ENCODE data around the gene DDX51.

Gene DDX51

DNA sequence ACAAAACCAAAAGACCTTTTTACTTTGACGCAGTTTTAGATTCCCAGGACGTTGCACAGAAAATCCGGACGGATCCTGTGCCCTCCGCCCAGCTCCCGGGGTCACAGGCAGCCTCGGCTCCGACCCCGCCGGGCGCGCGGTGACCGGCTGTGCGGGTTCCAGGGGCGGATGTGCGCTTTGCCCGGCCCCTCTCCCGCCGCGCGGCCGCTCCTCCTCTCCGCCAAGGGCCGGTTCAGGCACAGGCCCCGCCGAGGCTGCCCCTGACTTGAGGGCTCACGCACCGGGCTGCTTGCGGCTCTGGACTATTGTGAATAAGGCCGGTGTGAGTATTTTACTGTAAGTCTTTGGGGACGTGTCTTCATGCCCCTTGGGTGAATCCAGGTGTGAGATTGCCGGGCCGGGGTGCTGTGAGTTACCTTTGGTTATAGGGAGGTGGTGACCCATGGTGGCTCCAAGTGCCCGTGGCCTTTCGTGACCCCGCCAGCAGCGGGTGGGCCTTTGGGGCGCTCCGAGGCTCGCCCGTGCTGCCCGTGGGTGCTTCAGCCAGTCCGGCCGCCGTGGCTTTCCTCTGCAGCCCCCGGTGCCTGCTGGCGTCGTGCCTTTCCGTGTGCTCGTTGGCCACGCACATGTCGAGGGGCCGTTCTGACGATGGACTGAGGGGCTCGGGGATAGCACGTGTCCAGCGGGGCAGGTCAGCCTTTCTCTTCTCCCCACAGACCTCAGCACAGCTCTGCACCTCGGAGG, 46.1 kb upstream of the DDX51 start:
- Histone ChIP-seq H2AK5ac (ENCODE audit: low read length, severe bottlenecking) (no peak overlapping the region), H2BK15ac (ENCODE audit: low read depth, poor library complexity, severe bottlenecking) (peak overlapping the region; percentile 40), H3K4me1 (ENCODE audit: control insufficient read depth, insufficient read depth, low read depth, low read length) (peaks cover 12% of the 10 kb centered on the region), H3K27ac (ENCODE audit: low read length, poor library complexity, severe bottlenecking) (no peak overlapping the region), H2BK12ac (ENCODE audit: low read length in 2 of 2) (no peak overlapping the region), H4K91ac (ENCODE audit: low read length) (peak overlapping the region; percentile 21), H3K4me3 (ENCODE audit: insufficient read depth in 1 of 2, low read depth in 1 of 2, low read length in 2 of 2) (peak overlapping the region; percentile 26 to 80), H3K4ac (ENCODE audit: low read depth in 1 of 2, low read length in 2 of 2) (peak overlapping the region in 1 of 2 experiments; percentile 39), H3K9me3 (ENCODE audit: control insufficient read depth, low read length) (peaks cover 16% of the 10 kb centered on the region), H3K79me1 (replicated peaks; ENCODE audit: low read length, poor library complexity, severe bottlenecking) (no peaks in the 10 kb centered on the region), H2AFZ (ENCODE audit: low read depth, low read length) (peak overlapping the region; percentile 70), H3K9ac (ENCODE audit: low read length) (peak overlapping the region; percentile 80), H3K36me3 (ENCODE audit: control insufficient read depth in 1 of 2, insufficient read depth in 2 of 2, low read depth in 1 of 2, low read length in 2 of 2) (no peaks in the 10 kb centered on the region), H4K8ac (ENCODE audit: low read length) (peak overlapping the region; percentile 41), H3K27me3 (ENCODE audit: control insufficient read depth in 1 of 2, insufficient read depth in 1 of 2, low read length in 2 of 2) (peaks cover 13 to 58% of the 10 kb centered on the region in 2 experiments), H3K23ac (ENCODE audit: low read length in 2 of 2) (no peak overlapping the region), H2BK120ac (ENCODE audit: low read depth, low read length) (no peak overlapping the region), H2BK5ac (ENCODE audit: low read depth, low read length, poor library complexity, severe bottlenecking) (no peak overlapping the region), H3K18ac (ENCODE audit: low read depth in 1 of 2, low read length in 2 of 2) (peak overlapping the region; percentile 44 to 72), H3K4me2 (ENCODE audit: low read length, poor library complexity, severe bottlenecking) (peak overlapping the region; percentile 7), H3K14ac (ENCODE audit: low read length in 2 of 2) (no peak overlapping the region)
- DNase-seq: no peak
- WGBS: 66% methylated on average over 58 of the region's 59 CpGs

DNA sequence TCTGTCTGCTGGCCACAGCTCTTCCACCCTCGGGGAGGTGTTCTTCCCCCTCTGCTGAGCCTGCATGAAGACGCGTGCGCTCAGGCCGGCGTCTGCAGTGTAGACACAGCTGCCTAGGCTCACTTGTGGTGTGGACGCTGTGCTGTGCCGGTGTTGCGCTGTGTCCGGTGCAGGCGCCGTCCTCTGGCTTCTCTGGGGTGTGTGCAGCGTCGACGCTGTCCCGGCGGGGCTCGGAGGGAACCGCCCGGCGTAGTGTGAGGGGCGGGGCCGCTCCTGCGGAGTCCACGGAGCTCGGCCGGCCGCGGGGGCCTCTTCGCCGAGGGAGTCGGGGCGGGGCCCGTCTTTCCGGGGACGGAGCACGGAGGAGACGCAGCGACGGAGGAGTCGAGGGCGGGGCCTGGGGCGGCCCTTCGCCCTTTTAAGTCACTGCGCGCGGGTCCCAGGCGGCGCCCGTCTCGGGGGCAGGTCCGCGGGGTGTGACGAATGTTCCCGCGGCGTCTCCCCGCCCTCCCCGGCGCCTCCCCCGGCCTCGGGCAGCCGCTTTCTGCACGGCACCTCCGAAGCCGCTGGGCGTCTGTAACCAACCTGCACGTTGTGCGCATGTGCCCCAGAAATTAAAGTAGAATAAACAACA, 45.4 kb upstream of the DDX51 start:
- Histone ChIP-seq H2BK5ac (ENCODE audit: low read depth, low read length, poor library complexity, severe bottlenecking) (no peak overlapping the region), H2AFZ (ENCODE audit: low read depth, low read length) (peak overlapping the region; percentile 70), H3K36me3 (ENCODE audit: control insufficient read depth in 1 of 2, insufficient read depth in 2 of 2, low read depth in 1 of 2, low read length in 2 of 2) (no peaks in the 10 kb centered on the region), H4K8ac (ENCODE audit: low read length) (peak overlapping the region; percentile 84), H3K27me3 (ENCODE audit: control insufficient read depth in 1 of 2, insufficient read depth in 1 of 2, low read length in 2 of 2) (peaks cover 13 to 61% of the 10 kb centered on the region in 2 experiments), H3K4me3 (ENCODE audit: insufficient read depth in 1 of 2, low read depth in 1 of 2, low read length in 2 of 2) (peak overlapping the region; percentile 50 to 80), H3K14ac (ENCODE audit: low read length in 2 of 2) (no peak overlapping the region), H3K4me2 (ENCODE audit: low read length, poor library complexity, severe bottlenecking) (peak overlapping the region; percentile 49), H3K9ac (ENCODE audit: low read length) (peak overlapping the region; percentile 80), H3K79me1 (replicated peaks; ENCODE audit: low read length, poor library complexity, severe bottlenecking) (no peaks in the 10 kb centered on the region), H3K18ac (ENCODE audit: low read depth in 1 of 2, low read length in 2 of 2) (peak overlapping the region; percentile 72 to 94), H3K4me1 (ENCODE audit: control insufficient read depth, insufficient read depth, low read depth, low read length) (peaks cover 12% of the 10 kb centered on the region), H3K27ac (ENCODE audit: low read length, poor library complexity, severe bottlenecking) (no peak overlapping the region), H2BK12ac (ENCODE audit: low read length in 2 of 2) (peak overlapping the region in 1 of 2 experiments; percentile 29), H3K23ac (ENCODE audit: low read length in 2 of 2) (peak overlapping the region in 1 of 2 experiments; percentile 84), H2BK120ac (ENCODE audit: low read depth, low read length) (no peak overlapping the region), H3K4ac (ENCODE audit: low read depth in 1 of 2, low read length in 2 of 2) (peak overlapping the region in 1 of 2 experiments; percentile 57), H4K91ac (ENCODE audit: low read length) (peak overlapping the region; percentile 25), H3K9me3 (ENCODE audit: control insufficient read depth, low read length) (peaks cover 15% of the 10 kb centered on the region), H2AK5ac (ENCODE audit: low read length, severe bottlenecking) (no peak overlapping the region), H2BK15ac (ENCODE audit: low read depth, poor library complexity, severe bottlenecking) (no peak overlapping the region)
- peak; percentile 89 for DNase-seq
- 36% methylated on average over 65 of the region's 69 CpGs for WGBS

DNA sequence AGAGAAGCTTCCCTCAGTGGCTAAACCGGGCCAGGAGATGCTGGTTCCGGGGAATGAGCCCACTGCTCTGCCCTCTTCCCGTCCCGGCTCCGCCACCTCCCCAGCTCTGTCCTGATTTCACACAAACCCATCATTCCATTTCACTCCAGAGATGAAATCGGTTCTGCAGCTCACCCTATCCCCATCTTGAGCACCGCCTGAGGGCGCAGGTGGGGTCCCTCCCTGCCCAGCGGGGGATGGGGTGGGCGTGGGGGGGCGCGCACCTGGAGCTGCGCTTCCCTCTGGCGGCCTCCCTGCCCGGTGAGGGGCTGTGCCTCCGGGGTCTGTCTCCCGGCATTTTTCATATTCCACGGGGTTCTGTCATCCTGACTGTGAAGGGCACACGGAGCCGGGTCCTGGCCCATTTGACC, 44.8 kb upstream of the DDX51 start:
- Histone ChIP-seq H3K4me1 (ENCODE audit: control insufficient read depth, insufficient read depth, low read depth, low read length) (peaks cover 12% of the 10 kb centered on the region), H3K27me3 (ENCODE audit: control insufficient read depth in 1 of 2, insufficient read depth in 1 of 2, low read length in 2 of 2) (peaks cover 13 to 64% of the 10 kb centered on the region in 2 experiments), H3K9me3 (ENCODE audit: control insufficient read depth, low read length) (peaks cover 10% of the 10 kb centered on the region), H4K8ac (ENCODE audit: low read length) (no peak overlapping the region), H2BK5ac (ENCODE audit: low read depth, low read length, poor library complexity, severe bottlenecking) (no peak overlapping the region), H3K23ac (ENCODE audit: low read length in 2 of 2) (no peak overlapping the region), H3K36me3 (ENCODE audit: control insufficient read depth in 1 of 2, insufficient read depth in 2 of 2, low read depth in 1 of 2, low read length in 2 of 2) (no peaks in the 10 kb centered on the region), H2AFZ (ENCODE audit: low read depth, low read length) (peak overlapping the region; percentile 29), H3K4me2 (ENCODE audit: low read length, poor library complexity, severe bottlenecking) (peak overlapping the region; percentile 49), H2BK15ac (ENCODE audit: low read depth, poor library complexity, severe bottlenecking) (no peak overlapping the region), H3K4me3 (ENCODE audit: insufficient read depth in 1 of 2, low read depth in 1 of 2, low read length in 2 of 2) (peak overlapping the region; percentile 50 to 80), H3K79me1 (replicated peaks; ENCODE audit: low read length, poor library complexity, severe bottlenecking) (no peaks in the 10 kb centered on the region), H2BK12ac (ENCODE audit: low read length in 2 of 2) (peak overlapping the region in 1 of 2 experiments; percentile 29), H3K9ac (ENCODE audit: low read length) (peak overlapping the region; percentile 63), H3K18ac (ENCODE audit: low read depth in 1 of 2, low read length in 2 of 2) (peak overlapping the region; percentile 52 to 94), H2BK120ac (ENCODE audit: low read depth, low read length) (no peak overlapping the region), H3K4ac (ENCODE audit: low read depth in 1 of 2, low read length in 2 of 2) (no peak overlapping the region), H4K91ac (ENCODE audit: low read length) (peak overlapping the region; percentile 25), H3K27ac (ENCODE audit: low read length, poor library complexity, severe bottlenecking) (no peak overlapping the region), H2AK5ac (ENCODE audit: low read length, severe bottlenecking) (no peak overlapping the region), H3K14ac (ENCODE audit: low read length in 2 of 2) (no peak overlapping the region)
- no peak for DNase-seq
- 53% methylated on average over 16 of the region's 20 CpGs for WGBS

DNA sequence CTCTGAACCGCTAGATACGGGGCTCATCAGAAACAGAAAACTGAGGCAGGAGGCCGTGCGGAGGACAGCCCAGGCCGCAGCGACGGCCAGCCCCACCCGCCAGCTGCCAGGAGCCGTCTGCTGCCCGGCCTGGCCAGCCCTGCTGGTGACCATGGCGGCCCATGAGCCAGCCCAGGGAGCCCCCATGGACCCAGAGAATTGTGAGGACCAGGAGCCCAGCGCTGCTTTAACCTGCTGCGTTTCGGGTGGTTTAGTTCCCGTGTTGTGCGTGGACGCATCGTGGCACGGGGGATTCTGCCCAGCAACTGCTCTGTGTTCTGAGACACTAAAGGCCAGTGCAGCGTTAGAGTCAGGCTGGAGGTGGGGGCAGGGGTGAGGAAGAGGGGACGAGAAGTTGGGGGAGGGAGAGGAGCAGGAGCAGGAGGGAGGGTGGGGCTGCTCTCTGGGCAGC, 44.4 kb upstream of the DDX51 start:
- no peak for DNase-seq
- Histone ChIP-seq H3K9ac (ENCODE audit: low read length) (no peak overlapping the region), H2BK5ac (ENCODE audit: low read depth, low read length, poor library complexity, severe bottlenecking) (no peak overlapping the region), H2BK120ac (ENCODE audit: low read depth, low read length) (no peak overlapping the region), H3K23ac (ENCODE audit: low read length in 2 of 2) (no peak overlapping the region), H3K79me1 (replicated peaks; ENCODE audit: low read length, poor library complexity, severe bottlenecking) (no peaks in the 10 kb centered on the region), H3K14ac (ENCODE audit: low read length in 2 of 2) (no peak overlapping the region), H4K91ac (ENCODE audit: low read length) (no peak overlapping the region), H3K27ac (ENCODE audit: low read length, poor library complexity, severe bottlenecking) (no peak overlapping the region), H2BK12ac (ENCODE audit: low read length in 2 of 2) (no peak overlapping the region), H3K4ac (ENCODE audit: low read depth in 1 of 2, low read length in 2 of 2) (no peak overlapping the region), H4K8ac (ENCODE audit: low read length) (no peak overlapping the region), H2BK15ac (ENCODE audit: low read depth, poor library complexity, severe bottlenecking) (no peak overlapping the region), H3K4me3 (ENCODE audit: insufficient read depth in 1 of 2, low read depth in 1 of 2, low read length in 2 of 2) (no peak overlapping the region), H2AFZ (ENCODE audit: low read depth, low read length) (no peak overlapping the region), H3K18ac (ENCODE audit: low read depth in 1 of 2, low read length in 2 of 2) (no peak overlapping the region), H3K9me3 (ENCODE audit: control insufficient read depth, low read length) (peaks cover 5% of the 10 kb centered on the region), H3K4me2 (ENCODE audit: low read length, poor library complexity, severe bottlenecking) (no peak overlapping the region), H2AK5ac (ENCODE audit: low read length, severe bottlenecking) (no peak overlapping the region), H3K27me3 (ENCODE audit: control insufficient read depth in 1 of 2, insufficient read depth in 1 of 2, low read length in 2 of 2) (peaks cover 13 to 68% of the 10 kb centered on the region in 2 experiments), H3K4me1 (ENCODE audit: control insufficient read depth, insufficient read depth, low read depth, low read length) (peaks cover 12% of the 10 kb centered on the region), H3K36me3 (ENCODE audit: control insufficient read depth in 1 of 2, insufficient read depth in 2 of 2, low read depth in 1 of 2, low read length in 2 of 2) (no peaks in the 10 kb centered on the region)
- WGBS: 79% methylated on average over 20 of the region's 21 CpGs
